HG02852 (cell line): ENCODE data around the gene TRIM2.

ENCODE experiments used
- ATAC-seq: cut with Tn5 transposase; IDR thresholded peaks from one replicate; pipeline ENCODE4 v1.9.1; 2021; ENCODE audit warnings: mild to moderate bottlenecking, moderate library complexity; ENCODE audit not compliant: unreplicated experiment

Gene TRIM2

GRCh38 chr4:153221783-153222706 is 17.8 kb downstream of the TRIM2 start:
- peak; percentile 32 for ATAC-seq

GRCh38 chr4:153222707-153223426 is 18.6 kb downstream of the TRIM2 start:
- ATAC-seq: peak; percentile 63

GRCh38 chr4:153223427-153223801 is 19.2 kb downstream of the TRIM2 start:
- no peak for ATAC-seq

GRCh38 chr4:153223930-153224329 is 19.7 kb downstream of the TRIM2 start:
- ATAC-seq: no peak

GRCh38 chr4:153224474-153224873 is 20.2 kb downstream of the TRIM2 start:
- ATAC-seq: no peak

- ATAC-seq: no peak
Measured at GRCh38 chr4:153227469-153228075, 23.3 kb downstream of the TRIM2 start.

- no peak for ATAC-seq
Measured at GRCh38 chr4:153228512-153229140, 24.4 kb downstream of the TRIM2 start.

GRCh38 chr4:153229545-153229944 is 25.3 kb downstream of the TRIM2 start:
- no peak for ATAC-seq

GRCh38 chr4:153232768-153233167 is 28.5 kb downstream of the TRIM2 start:
- peak; percentile 73 for ATAC-seq

GRCh38 chr4:153233761-153234371 is 29.6 kb downstream of the TRIM2 start:
- no peak for ATAC-seq

GRCh38 chr4:153234885-153235284 is 30.6 kb downstream of the TRIM2 start:
- no peak for ATAC-seq

GRCh38 chr4:153238135-153238919 is 34.1 kb downstream of the TRIM2 start:
- no peak for ATAC-seq

- no peak for ATAC-seq
Measured at GRCh38 chr4:153239409-153239808, 35.2 kb downstream of the TRIM2 start.

- ATAC-seq: no peak
Measured at GRCh38 chr4:153241295-153241694, 37.1 kb downstream of the TRIM2 start.

- no peak for ATAC-seq
Measured at GRCh38 chr4:153241970-153242838, 38.0 kb downstream of the TRIM2 start.

- no peak for ATAC-seq
Measured at GRCh38 chr4:153242839-153243324, 38.6 kb downstream of the TRIM2 start.

GRCh38 chr4:153243468-153243867 is 39.2 kb downstream of the TRIM2 start:
- no peak for ATAC-seq

- ATAC-seq: no peak
Measured at GRCh38 chr4:153244969-153245368, 40.7 kb downstream of the TRIM2 start.

- ATAC-seq: no peak
Measured at GRCh38 chr4:153245775-153246174, 41.5 kb downstream of the TRIM2 start.
